Endothelial cell of umbilical vein (primary cell): ENCODE results near the gene DPF3.

Experiments used
- EZH2 ChIP-seq: IDR thresholded peaks from 2 replicates; pipeline ENCODE4 v1.6.1; 2012; ENCODE audit warnings: borderline replicate concordance, low read depth, mild to moderate bottlenecking, moderate library complexity, low read length, inconsistent platforms; ENCODE audit not compliant: severe bottlenecking
- FOS ChIP-seq: IDR thresholded peaks from 2 replicates; pipeline ENCODE4 v1.6.1; 2011; ENCODE audit warnings: mild to moderate bottlenecking, low read length, moderate library complexity, borderline replicate concordance; ENCODE audit not compliant: insufficient read depth
- GATA2 ChIP-seq: IDR thresholded peaks from 2 replicates; pipeline ENCODE4 v1.7.0; 2011; ENCODE audit warnings: low read depth, mild to moderate bottlenecking, moderate library complexity, mixed read lengths, low read length; ENCODE audit not compliant: insufficient read length, insufficient read depth
- JUN ChIP-seq: IDR thresholded peaks from 2 replicates; pipeline ENCODE4 v1.6.1; 2011; ENCODE audit warnings: borderline replicate concordance, low read depth; ENCODE audit not compliant: insufficient read length, insufficient read depth
- MYC ChIP-seq: IDR thresholded peaks from one replicate; pipeline ENCODE4 v1.6.1; 2011; ENCODE audit warnings: mild to moderate bottlenecking, low read depth, low read length
- POLR2A ChIP-seq: IDR thresholded peaks from 2 replicates; pipeline ENCODE4 v1.6.1; 2012; ENCODE audit warnings: low read depth, mild to moderate bottlenecking, control low read depth, low read length
- POLR2AphosphoS5 ChIP-seq: IDR thresholded peaks from 2 replicates; pipeline ENCODE4 v1.6.1; 2012; ENCODE audit warnings: low read depth, mild to moderate bottlenecking, control low read depth, low read length, moderate library complexity; ENCODE audit not compliant: insufficient read depth
- TF ChIP-seq, protein P1 (sequence below): IDR thresholded peaks from 2 replicates; pipeline ENCODE4 v1.6.1; 2011; ENCODE audit not compliant: insufficient read depth, insufficient read length
- TF ChIP-seq, protein P2 (sequence below), 2 donors: IDR thresholded peaks; 1 replicate in 1 of 2; 2 replicates in 1 of 2; pipeline ENCODE4 v1.5.1; 2011; ENCODE audit warnings: low read length in 2 of 2, mild to moderate bottlenecking in 2 of 2, moderate library complexity in 2 of 2, control low read depth in 1 of 2, inconsistent platforms in 1 of 2, low read depth in 1 of 2; ENCODE audit not compliant: insufficient read depth in 1 of 2; ENCODE audit errors: extremely low read depth in 1 of 2

DNA sequence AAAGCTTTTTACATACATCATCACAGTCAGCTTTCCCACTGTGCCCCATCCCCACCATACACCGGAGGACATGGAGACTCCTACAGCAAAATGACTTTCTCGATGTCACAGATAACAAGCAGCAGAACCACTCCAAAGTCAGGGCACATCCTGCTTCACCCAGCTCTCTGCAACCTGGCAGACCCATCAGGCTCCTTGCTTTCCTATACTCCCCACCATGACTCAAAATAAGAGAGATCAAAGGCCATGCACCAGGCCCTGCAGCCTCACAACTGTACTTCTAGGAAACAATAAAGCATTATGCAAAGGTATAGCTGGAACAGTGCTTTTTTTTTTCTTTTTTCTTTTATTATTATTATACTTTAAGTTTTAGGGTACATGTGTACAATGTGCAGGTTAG lies 187.4 kb downstream of the DPF3 start:
- TF ChIP-seq, protein P1, sequence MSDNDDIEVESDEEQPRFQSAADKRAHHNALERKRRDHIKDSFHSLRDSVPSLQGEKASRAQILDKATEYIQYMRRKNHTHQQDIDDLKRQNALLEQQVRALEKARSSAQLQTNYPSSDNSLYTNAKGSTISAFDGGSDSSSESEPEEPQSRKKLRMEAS: no peak
- TF ChIP-seq, protein P2, sequence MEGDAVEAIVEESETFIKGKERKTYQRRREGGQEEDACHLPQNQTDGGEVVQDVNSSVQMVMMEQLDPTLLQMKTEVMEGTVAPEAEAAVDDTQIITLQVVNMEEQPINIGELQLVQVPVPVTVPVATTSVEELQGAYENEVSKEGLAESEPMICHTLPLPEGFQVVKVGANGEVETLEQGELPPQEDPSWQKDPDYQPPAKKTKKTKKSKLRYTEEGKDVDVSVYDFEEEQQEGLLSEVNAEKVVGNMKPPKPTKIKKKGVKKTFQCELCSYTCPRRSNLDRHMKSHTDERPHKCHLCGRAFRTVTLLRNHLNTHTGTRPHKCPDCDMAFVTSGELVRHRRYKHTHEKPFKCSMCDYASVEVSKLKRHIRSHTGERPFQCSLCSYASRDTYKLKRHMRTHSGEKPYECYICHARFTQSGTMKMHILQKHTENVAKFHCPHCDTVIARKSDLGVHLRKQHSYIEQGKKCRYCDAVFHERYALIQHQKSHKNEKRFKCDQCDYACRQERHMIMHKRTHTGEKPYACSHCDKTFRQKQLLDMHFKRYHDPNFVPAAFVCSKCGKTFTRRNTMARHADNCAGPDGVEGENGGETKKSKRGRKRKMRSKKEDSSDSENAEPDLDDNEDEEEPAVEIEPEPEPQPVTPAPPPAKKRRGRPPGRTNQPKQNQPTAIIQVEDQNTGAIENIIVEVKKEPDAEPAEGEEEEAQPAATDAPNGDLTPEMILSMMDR (IDR thresholded peaks at IDR 0.05; ENCODE audit: extremely low read depth in 1 of 2, insufficient read depth in 1 of 2, low read depth in 1 of 2, low read length in 2 of 2): no peak
- no peak for TF ChIP-seq POLR2A
- TF ChIP-seq POLR2AphosphoS5: no peak
- no peak for TF ChIP-seq EZH2
- no peak for TF ChIP-seq FOS
- TF ChIP-seq GATA2: no peak
- no peak for TF ChIP-seq MYC
- TF ChIP-seq JUN: no peak
